AG08396 (cell line): ENCODE measurements around the gene MEN1.

Experiments used
- DNase-seq: peaks from one replicate; pipeline ENCODE4 v3.0.0; 2012; ENCODE audit warnings: low spot score, mixed read lengths

The MEN1 gene

GRCh38 chr11:64801561-64802369, 8.6 kb downstream of the MEN1 start:
- no peak for DNase-seq

GRCh38 chr11:64801158-64801464, 9.2 kb downstream of the MEN1 start:
- no peak for DNase-seq

GRCh38 chr11:64800303-64801157, 9.8 kb downstream of the MEN1 start:
- no peak for DNase-seq

GRCh38 chr11:64799623-64800302, 10.6 kb downstream of the MEN1 start:
- DNase-seq, result no peak

- no peak for DNase-seq
Observed at GRCh38 chr11:64799256-64799622, 11.1 kb downstream of the MEN1 start.

GRCh38 chr11:64796757-64797541, 13.4 kb downstream of the MEN1 start:
- no peak for DNase-seq

GRCh38 chr11:64796047-64796756, 14.1 kb downstream of the MEN1 start:
- no peak for DNase-seq

- no peak for DNase-seq
Observed at GRCh38 chr11:64794526-64794925, 15.8 kb downstream of the MEN1 start.

- no peak for DNase-seq
Observed at GRCh38 chr11:64793271-64794160, 16.8 kb downstream of the MEN1 start.

GRCh38 chr11:64792482-64792881, 17.9 kb downstream of the MEN1 start:
- no peak for DNase-seq

GRCh38 chr11:64791781-64792291, 18.5 kb downstream of the MEN1 start:
- DNase-seq, result no peak

- no peak for DNase-seq
Observed at GRCh38 chr11:64790205-64791095, 19.9 kb downstream of the MEN1 start.

- no peak for DNase-seq
Observed at GRCh38 chr11:64789331-64790204, 20.8 kb downstream of the MEN1 start.

GRCh38 chr11:64788321-64789215, 21.8 kb downstream of the MEN1 start:
- DNase-seq, result no peak

GRCh38 chr11:64787526-64788320, 22.6 kb downstream of the MEN1 start:
- peak; percentile 87 for DNase-seq

GRCh38 chr11:64786308-64786707, 24.0 kb downstream of the MEN1 start:
- DNase-seq, result no peak
